ENCODE data around the gene GCK. TPM values are rescaled to one million over a fixed set of nuclear protein-coding genes. Genes with fewer than 3 reads are reported as not detected.

Gene GCK
- total and polyA plus RNA-seq, 4 donors = 0.09 to 12.7 (median 0.44) TPM

DNA sequence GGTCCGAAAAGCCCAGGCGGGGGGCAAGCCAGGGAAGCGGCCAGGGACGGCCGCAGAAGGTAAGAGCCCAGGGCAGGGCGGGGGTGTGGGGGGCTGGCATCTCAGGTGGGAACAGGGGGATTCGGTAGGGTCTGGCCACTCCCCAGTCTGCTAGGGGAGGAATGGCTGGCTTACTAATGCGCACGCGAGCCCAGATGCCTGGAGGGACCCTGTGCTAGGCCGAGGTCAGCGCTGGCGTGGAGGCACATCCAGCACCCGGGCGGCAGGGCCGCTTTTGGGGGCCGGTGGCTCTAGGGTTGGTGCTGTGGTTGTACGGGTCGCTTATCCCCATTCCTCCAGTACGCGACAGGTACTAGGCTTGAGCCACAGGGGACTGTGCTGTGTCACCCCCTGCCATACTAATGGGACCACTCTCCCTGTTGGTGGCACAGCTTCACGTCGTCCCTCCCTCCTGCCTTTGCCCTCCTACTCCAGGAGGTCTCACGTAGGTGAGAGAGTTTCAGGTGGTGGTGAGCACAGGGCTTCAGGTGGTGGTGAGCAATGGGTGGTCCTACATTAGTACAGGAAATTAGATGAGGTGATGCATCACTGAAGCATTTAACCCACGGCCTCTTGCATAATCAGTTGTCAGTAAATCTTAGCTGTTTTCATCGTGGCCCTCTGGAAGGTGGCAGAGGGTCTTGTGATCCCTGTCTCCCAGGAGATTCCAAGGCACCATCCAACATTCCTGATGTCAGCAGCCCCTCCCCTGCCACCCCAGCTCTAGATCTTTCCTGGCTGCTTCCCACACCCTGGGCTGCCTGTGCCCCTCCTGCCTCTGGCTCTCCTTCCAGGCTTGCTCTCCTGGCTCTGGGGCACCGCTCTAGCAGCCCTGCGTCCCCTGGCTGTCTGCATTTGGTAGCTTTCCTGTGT lies 84.1 kb downstream of the GCK start:
- 56% methylated on average over 28 of the region's 28 CpGs for WGBS
- peak overlapping the region in 1 of 2 donors; percentile 54 for H3K27ac ChIP-seq (ENCODE audit: low read depth in 1 of 2, low read length in 2 of 2)
- DNase-seq (ENCODE audit: low spot score) = no peak
- no peaks in the 10 kb centered on the region for H3K36me3 ChIP-seq (ENCODE audit: control insufficient read depth in 4 of 4, insufficient read depth in 3 of 4, low read depth in 1 of 4, low read length in 3 of 4)
- no peaks in the 10 kb centered on the region for H3K9me3 ChIP-seq (ENCODE audit: control insufficient read depth in 4 of 4, low read length in 3 of 4)
- H3K9ac ChIP-seq (ENCODE audit: low read depth in 1 of 2, low read length in 2 of 2) = no peak overlapping the region
- peak overlapping the region in 1 of 3 donors; percentile 38 for H3K4me3 ChIP-seq (ENCODE audit: low read depth in 1 of 3, low read length in 3 of 3)
- no peaks in the 10 kb centered on the region for H3K27me3 ChIP-seq (ENCODE audit: control insufficient read depth in 4 of 4, insufficient read depth in 4 of 4, low read length in 3 of 4)
- H3K4me1 ChIP-seq (ENCODE audit: control insufficient read depth in 4 of 4, insufficient read depth in 4 of 4, low read length in 3 of 4) = peaks cover 0 to 7% (median 0%) of the 10 kb centered on the region in 4 donors
- TF ChIP-seq JUND (IDR thresholded peaks at IDR 0.05) (no peak), SP1 (IDR thresholded peaks at IDR 0.05) (no peak), FOXA2 (IDR thresholded peaks at IDR 0.05) (no peak)
- TF ChIP-seq, protein P1, sequence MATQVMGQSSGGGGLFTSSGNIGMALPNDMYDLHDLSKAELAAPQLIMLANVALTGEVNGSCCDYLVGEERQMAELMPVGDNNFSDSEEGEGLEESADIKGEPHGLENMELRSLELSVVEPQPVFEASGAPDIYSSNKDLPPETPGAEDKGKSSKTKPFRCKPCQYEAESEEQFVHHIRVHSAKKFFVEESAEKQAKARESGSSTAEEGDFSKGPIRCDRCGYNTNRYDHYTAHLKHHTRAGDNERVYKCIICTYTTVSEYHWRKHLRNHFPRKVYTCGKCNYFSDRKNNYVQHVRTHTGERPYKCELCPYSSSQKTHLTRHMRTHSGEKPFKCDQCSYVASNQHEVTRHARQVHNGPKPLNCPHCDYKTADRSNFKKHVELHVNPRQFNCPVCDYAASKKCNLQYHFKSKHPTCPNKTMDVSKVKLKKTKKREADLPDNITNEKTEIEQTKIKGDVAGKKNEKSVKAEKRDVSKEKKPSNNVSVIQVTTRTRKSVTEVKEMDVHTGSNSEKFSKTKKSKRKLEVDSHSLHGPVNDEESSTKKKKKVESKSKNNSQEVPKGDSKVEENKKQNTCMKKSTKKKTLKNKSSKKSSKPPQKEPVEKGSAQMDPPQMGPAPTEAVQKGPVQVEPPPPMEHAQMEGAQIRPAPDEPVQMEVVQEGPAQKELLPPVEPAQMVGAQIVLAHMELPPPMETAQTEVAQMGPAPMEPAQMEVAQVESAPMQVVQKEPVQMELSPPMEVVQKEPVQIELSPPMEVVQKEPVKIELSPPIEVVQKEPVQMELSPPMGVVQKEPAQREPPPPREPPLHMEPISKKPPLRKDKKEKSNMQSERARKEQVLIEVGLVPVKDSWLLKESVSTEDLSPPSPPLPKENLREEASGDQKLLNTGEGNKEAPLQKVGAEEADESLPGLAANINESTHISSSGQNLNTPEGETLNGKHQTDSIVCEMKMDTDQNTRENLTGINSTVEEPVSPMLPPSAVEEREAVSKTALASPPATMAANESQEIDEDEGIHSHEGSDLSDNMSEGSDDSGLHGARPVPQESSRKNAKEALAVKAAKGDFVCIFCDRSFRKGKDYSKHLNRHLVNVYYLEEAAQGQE (IDR thresholded peaks at IDR 0.05) = no peak

DNA sequence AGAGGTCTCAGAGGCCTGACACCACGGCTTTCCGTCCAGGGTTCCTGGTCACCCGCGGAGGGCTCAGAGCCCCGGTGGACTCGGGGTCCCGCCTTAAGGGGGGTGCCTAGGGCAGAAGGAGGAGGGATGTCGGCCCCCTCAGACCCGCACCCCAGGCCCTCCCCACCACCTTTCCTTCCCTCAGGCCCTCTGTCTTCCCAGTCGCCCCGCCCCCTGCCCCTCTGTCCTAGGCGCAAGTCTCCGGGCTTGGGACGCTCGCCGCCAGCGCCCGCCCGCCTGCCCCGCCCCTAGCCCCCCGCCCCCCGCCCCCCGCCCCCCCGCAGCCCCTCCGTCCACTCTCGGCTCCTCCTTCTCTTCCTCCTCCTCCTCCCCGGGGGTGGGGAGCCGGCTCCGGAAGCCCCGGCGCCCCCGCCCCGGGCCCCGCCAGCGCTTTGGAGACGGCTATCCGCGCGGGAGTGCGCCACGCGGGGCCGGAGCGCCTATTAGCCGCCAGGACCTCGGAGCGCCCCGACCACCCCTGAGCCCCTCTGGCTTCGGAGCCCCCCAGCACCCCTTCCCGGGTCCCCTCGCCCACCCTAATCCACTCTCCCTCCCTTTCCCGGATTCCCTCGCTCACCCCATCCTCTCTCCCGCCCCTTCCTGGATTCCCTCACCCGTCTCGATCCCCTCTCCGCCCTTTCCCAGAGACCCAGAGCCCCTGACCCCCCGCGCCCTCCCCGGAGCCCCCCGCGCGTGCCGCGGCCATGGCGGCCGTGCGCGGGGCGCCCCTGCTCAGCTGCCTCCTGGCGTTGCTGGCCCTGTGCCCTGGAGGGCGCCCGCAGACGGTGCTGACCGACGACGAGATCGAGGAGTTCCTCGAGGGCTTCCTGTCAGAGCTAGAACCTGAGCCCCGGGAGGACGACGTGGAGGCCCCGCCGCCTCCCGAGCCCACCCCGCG lies 85.0 kb downstream of the GCK start, which contains the start of gene AEBP1:
AEBP1 (plus strand) TSS at position 423 of the 937 bp plus-strand sequence; CDS start at position 744, 321 bp downstream.
- peaks cover 0 to 7% (median 0%) of the 10 kb centered on the region in 4 donors for H3K4me1 ChIP-seq (ENCODE audit: control insufficient read depth in 4 of 4, insufficient read depth in 4 of 4, low read length in 3 of 4)
- no peak for DNase-seq (ENCODE audit: low spot score)
- WGBS = 8% methylated on average over 85 of the region's 87 CpGs
- no peaks in the 10 kb centered on the region for H3K9me3 ChIP-seq (ENCODE audit: control insufficient read depth in 4 of 4, low read length in 3 of 4)
- peak within 1 kb of the TSS in 1 of 3 donors; percentile 38 for H3K4me3 ChIP-seq (ENCODE audit: low read depth in 1 of 3, low read length in 3 of 3)
- H3K27ac ChIP-seq (ENCODE audit: low read depth in 1 of 2, low read length in 2 of 2) = peak within 1 kb of the TSS; percentile 11 to 54
- H3K36me3 ChIP-seq (ENCODE audit: control insufficient read depth in 4 of 4, insufficient read depth in 3 of 4, low read depth in 1 of 4, low read length in 3 of 4) = no peaks in the 10 kb centered on the region
- H3K27me3 ChIP-seq (ENCODE audit: control insufficient read depth in 4 of 4, insufficient read depth in 4 of 4, low read length in 3 of 4) = no peaks in the 10 kb centered on the region
- H3K9ac ChIP-seq (ENCODE audit: low read depth in 1 of 2, low read length in 2 of 2) = no peak within 1 kb of the TSS
- TF ChIP-seq, protein P1 (IDR thresholded peaks at IDR 0.05) = no peak
- TF ChIP-seq GABPA (IDR thresholded peaks at IDR 0.05 in 1 of 2, conservative IDR thresholded peaks at IDR 0.05 in 1 of 2) = no peak
- no peak for TF ChIP-seq RAD21 (IDR thresholded peaks at IDR 0.05)
- TF ChIP-seq, protein P2, sequence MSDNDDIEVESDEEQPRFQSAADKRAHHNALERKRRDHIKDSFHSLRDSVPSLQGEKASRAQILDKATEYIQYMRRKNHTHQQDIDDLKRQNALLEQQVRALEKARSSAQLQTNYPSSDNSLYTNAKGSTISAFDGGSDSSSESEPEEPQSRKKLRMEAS (IDR thresholded peaks at IDR 0.05) = no peak
- TF ChIP-seq, protein P3, sequence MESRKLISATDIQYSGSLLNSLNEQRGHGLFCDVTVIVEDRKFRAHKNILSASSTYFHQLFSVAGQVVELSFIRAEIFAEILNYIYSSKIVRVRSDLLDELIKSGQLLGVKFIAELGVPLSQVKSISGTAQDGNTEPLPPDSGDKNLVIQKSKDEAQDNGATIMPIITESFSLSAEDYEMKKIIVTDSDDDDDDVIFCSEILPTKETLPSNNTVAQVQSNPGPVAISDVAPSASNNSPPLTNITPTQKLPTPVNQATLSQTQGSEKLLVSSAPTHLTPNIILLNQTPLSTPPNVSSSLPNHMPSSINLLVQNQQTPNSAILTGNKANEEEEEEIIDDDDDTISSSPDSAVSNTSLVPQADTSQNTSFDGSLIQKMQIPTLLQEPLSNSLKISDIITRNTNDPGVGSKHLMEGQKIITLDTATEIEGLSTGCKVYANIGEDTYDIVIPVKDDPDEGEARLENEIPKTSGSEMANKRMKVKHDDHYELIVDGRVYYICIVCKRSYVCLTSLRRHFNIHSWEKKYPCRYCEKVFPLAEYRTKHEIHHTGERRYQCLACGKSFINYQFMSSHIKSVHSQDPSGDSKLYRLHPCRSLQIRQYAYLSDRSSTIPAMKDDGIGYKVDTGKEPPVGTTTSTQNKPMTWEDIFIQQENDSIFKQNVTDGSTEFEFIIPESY (IDR thresholded peaks at IDR 0.05) = no peak
- no peak for TF ChIP-seq HNF4A (conservative IDR thresholded peaks at IDR 0.05)
- TF ChIP-seq HNF4G (IDR thresholded peaks at IDR 0.05) = no peak
- no peak for TF ChIP-seq ATF3 (IDR thresholded peaks at IDR 0.05)
- TF ChIP-seq YY1 (IDR thresholded peaks at IDR 0.05) = no peak
- TF ChIP-seq NR2F2 (IDR thresholded peaks at IDR 0.05) = no peak
- TF ChIP-seq SP1 (IDR thresholded peaks at IDR 0.05) = no peak
- no peak for TF ChIP-seq TAF1 (conservative IDR thresholded peaks at IDR 0.05)
- no peak for TF ChIP-seq FOXA1 (IDR thresholded peaks at IDR 0.05)
- no peak for TF ChIP-seq FOXA2 (IDR thresholded peaks at IDR 0.05)
- no peak for TF ChIP-seq EGR1 (IDR thresholded peaks at IDR 0.05; ENCODE audit: low read depth in 2 of 2)
- no peak for TF ChIP-seq RXRA (IDR thresholded peaks at IDR 0.05)
- no peak for TF ChIP-seq CTCF (IDR thresholded peaks at IDR 0.05; ENCODE audit: low read depth, low read length, missing input control)
